ENCODE data around the gene NOL3. TPM values are rescaled to one million over a fixed set of nuclear protein-coding genes. Genes with fewer than 3 reads are reported as not detected.

NOL3 gene
- total and polyA plus RNA-seq, 9 of the 15 experiments (the other 6 are each of a cell fraction or from before 2014, with no cell fraction given): 0.45 to 14.0 (median 5.4) TPM

DNA sequence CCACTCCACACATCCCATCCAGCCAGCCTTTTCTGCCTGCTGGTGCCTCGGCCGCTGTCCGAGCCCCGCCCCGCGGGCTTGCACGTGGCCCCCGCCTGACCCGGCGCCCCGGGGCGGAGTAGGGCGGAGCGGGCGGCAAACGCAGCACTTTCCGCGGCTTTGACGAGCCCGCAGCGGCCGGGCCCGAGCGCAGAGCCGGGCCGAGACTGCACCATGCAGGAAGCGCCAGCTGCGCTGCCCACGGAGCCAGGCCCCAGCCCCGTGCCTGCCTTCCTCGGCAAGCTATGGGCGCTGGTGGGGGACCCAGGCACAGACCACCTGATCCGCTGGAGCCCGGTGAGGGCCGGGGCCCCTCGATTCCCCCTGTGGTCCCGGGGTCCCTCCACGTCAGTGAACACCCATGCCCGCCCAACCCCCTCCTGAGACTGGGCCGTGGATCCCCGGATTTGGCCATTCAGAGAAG lies 5.7 kb upstream of the NOL3 start, which contains the start of gene HSF4 (continued):
- no peak for TF ChIP-seq CHD7 (IDR thresholded peaks at IDR 0.05; ENCODE audit: low read depth, low read length)
- no peak; a peak in 1 of 6 replicates for TF ChIP-seq ZBTB11 (CRISPR knock-in tag; IDR thresholded peaks at IDR 0.05)
- TF ChIP-seq ZNF507 (tag; conservative IDR thresholded peaks at IDR 0.05): no peak
- TF ChIP-seq TAF1 (IDR thresholded peaks at IDR 0.05; ENCODE audit: control insufficient read depth, extremely low read depth, insufficient read depth, low read length, severe bottlenecking): peak; percentile 41
- no peak for TF ChIP-seq SMC3 (conservative IDR thresholded peaks at IDR 0.05; ENCODE audit: insufficient read depth, low read depth, low read length)
- no peak for TF ChIP-seq IRF9 (tag; IDR thresholded peaks at IDR 0.05)
- no peak for TF ChIP-seq ZBTB8A (IDR thresholded peaks at IDR 0.05; ENCODE audit: partially characterized antibody)
- TF ChIP-seq BACH1 (tag; IDR thresholded peaks at IDR 0.05): no peak
- TF ChIP-seq CC2D1A (IDR thresholded peaks at IDR 0.05): no peak
